Thymus (tissue), 11 donors: Measurements from ENCODE around the gene CCDC12. TPM values are rescaled to one million over a fixed set of nuclear protein-coding genes. Genes with fewer than 3 reads are reported as not detected.

Experiments
- DNase-seq, 9 donors: peaks; one replicate each; pipeline ENCODE4 v3.0.0-alpha.2; 2013; ENCODE audit warnings: low spot score in 9 of 9, low read depth in 6 of 9, missing footprints in 1 of 9
- H3K27ac ChIP-seq, 2 donors: one replicate each; pipeline ENCODE4 v1.5.1; 2013; ENCODE audit warnings: control low read depth in 1 of 2, low read depth in 1 of 2, low read length in 1 of 2, mild to moderate bottlenecking in 1 of 2, moderate library complexity in 1 of 2
- H3K27me3 ChIP-seq, 2 donors: one replicate each; pipeline ENCODE4 v1.5.1; 2013; ENCODE audit warnings: low read length in 1 of 2; ENCODE audit not compliant: control insufficient read depth in 2 of 2, insufficient read depth in 1 of 2
- H3K36me3 ChIP-seq, 2 donors: one replicate each; pipeline ENCODE4 v1.5.1; 2013; ENCODE audit warnings: low read length in 1 of 2, mild to moderate bottlenecking in 1 of 2, moderate library complexity in 1 of 2; ENCODE audit not compliant: control insufficient read depth in 2 of 2, insufficient read depth in 2 of 2
- H3K4me1 ChIP-seq, 2 donors: one replicate each; pipeline ENCODE4 v1.5.1; 2013; ENCODE audit warnings: low read length in 2 of 2; ENCODE audit not compliant: control insufficient read depth in 2 of 2, insufficient read depth in 2 of 2
- H3K4me3 ChIP-seq, 2 donors: one replicate each; pipeline ENCODE4 v1.5.1; 2013; ENCODE audit warnings: low read length in 2 of 2, control low read depth in 1 of 2, mild to moderate bottlenecking in 1 of 2
- H3K9me3 ChIP-seq, 2 donors: one replicate each; pipeline ENCODE4 v1.5.1; 2013; ENCODE audit warnings: low read length in 1 of 2, mild to moderate bottlenecking in 1 of 2; ENCODE audit not compliant: control insufficient read depth in 2 of 2, insufficient read depth in 1 of 2
- WGBS: extraction: QIAGEN DNeasy Blood & Tissue Kit; methylation state at CpG from one replicate; pipeline ENCODE4 v1.1.7; 2013; 5-methylcytosine and 5-hydroxymethylcytosine counted together
- polyA plus RNA-seq: library from polyadenylated mRNA; stranded (reverse); fragments of 200-250 nt; gene quantifications from one replicate; pipeline ENCODE4 v1.2.3, GENCODE V29; 2013
- total RNA-seq: library from RNA; stranded (reverse); fragments of 120-200 nt; gene quantifications from one replicate; pipeline ENCODE4 v1.2.4, GENCODE V29; 2013
- donor health status: healthy.

CCDC12 gene
- total and polyA plus RNA-seq, 2 donors: 47.4 to 83.9 TPM

GRCh38 chr3:47010111-47010712 lies 33.7 kb upstream of the CCDC12 start:
- no peak for DNase-seq
- Histone ChIP-seq H3K4me1 (peaks cover 4 to 46% of the 10 kb centered on the region in 2 donors), H3K27me3 (no peaks in the 10 kb centered on the region), H3K36me3 (peaks cover 36 to 42% of the 10 kb centered on the region in 2 donors), H3K9me3 (no peaks in the 10 kb centered on the region), H3K27ac (no peak overlapping the region), H3K4me3 (peak overlapping the region; percentile 55 to 74)
- 86% methylated on average over 23 of the region's 23 CpGs for WGBS

GRCh38 chr3:47009225-47010110 lies 32.9 kb upstream of the CCDC12 start:
- peak in 8 of 9 donors; percentile 49 to 89 (median 73) for DNase-seq
- Histone ChIP-seq H3K27me3 (no peaks in the 10 kb centered on the region), H3K36me3 (peaks cover 41 to 46% of the 10 kb centered on the region in 2 donors), H3K9me3 (no peaks in the 10 kb centered on the region), H3K4me3 (peak overlapping the region; percentile 55 to 74), H3K4me1 (peaks cover 4 to 44% of the 10 kb centered on the region in 2 donors), H3K27ac (peak overlapping the region; percentile 58 to 72)
- 19% methylated on average over 85 of the region's 85 CpGs for WGBS

GRCh38 chr3:47008851-47009224 lies 32.3 kb upstream of the CCDC12 start:
- Histone ChIP-seq H3K4me1 (peaks cover 4 to 41% of the 10 kb centered on the region in 2 donors), H3K4me3 (peak overlapping the region; percentile 55 to 74), H3K27me3 (no peaks in the 10 kb centered on the region), H3K9me3 (no peaks in the 10 kb centered on the region), H3K36me3 (peaks cover 42 to 46% of the 10 kb centered on the region in 2 donors), H3K27ac (peak overlapping the region in 1 of 2 donors; percentile 37)
- no peak for DNase-seq
- WGBS: 64% methylated on average over 23 of the region's 23 CpGs

- H3K27ac ChIP-seq: peak overlapping the region in 1 of 2 donors; percentile 37
Measured at GRCh38 chr3:47008234-47008796, 31.8 kb upstream of the CCDC12 start.

GRCh38 chr3:47007482-47008233 lies 31.1 kb upstream of the CCDC12 start:
- Histone ChIP-seq H3K27ac (no peak overlapping the region), H3K4me3 (no peak overlapping the region), H3K27me3 (no peaks in the 10 kb centered on the region), H3K4me1 (peaks cover 4 to 31% of the 10 kb centered on the region in 2 donors), H3K36me3 (peaks cover 46 to 54% of the 10 kb centered on the region in 2 donors), H3K9me3 (no peaks in the 10 kb centered on the region)
- DNase-seq: no peak
- WGBS: 96% methylated on average over 16 of the region's 16 CpGs

More at GRCh38 chr3:47008234-47008796, 31.8 kb upstream of the CCDC12 start:
- Histone ChIP-seq H3K9me3 (no peaks in the 10 kb centered on the region), H3K36me3 (peaks cover 42 to 47% of the 10 kb centered on the region in 2 donors), H3K4me1 (peaks cover 4 to 38% of the 10 kb centered on the region in 2 donors), H3K27me3 (no peaks in the 10 kb centered on the region), H3K4me3 (no peak overlapping the region)
- no peak for DNase-seq
- 97% methylated on average over 13 of the region's 13 CpGs for WGBS

GRCh38 chr3:47007001-47007400 lies 30.5 kb upstream of the CCDC12 start:
- Histone ChIP-seq H3K27ac (no peak overlapping the region), H3K4me1 (peaks cover 4 to 25% of the 10 kb centered on the region in 2 donors), H3K4me3 (no peak overlapping the region), H3K36me3 (peaks cover 52 to 60% of the 10 kb centered on the region in 2 donors), H3K9me3 (no peaks in the 10 kb centered on the region), H3K27me3 (no peaks in the 10 kb centered on the region)
- no peak for DNase-seq
- 99% methylated on average over 3 of the region's 3 CpGs for WGBS

GRCh38 chr3:47006145-47006651 lies 29.7 kb upstream of the CCDC12 start:
- Histone ChIP-seq H3K36me3 (peaks cover 60 to 66% of the 10 kb centered on the region in 2 donors), H3K9me3 (no peaks in the 10 kb centered on the region), H3K27ac (no peak overlapping the region), H3K27me3 (no peaks in the 10 kb centered on the region), H3K4me3 (no peak overlapping the region), H3K4me1 (peaks cover 4 to 24% of the 10 kb centered on the region in 2 donors)
- WGBS: 97% methylated on average over 9 of the region's 9 CpGs
- no peak for DNase-seq

GRCh38 chr3:47005212-47006144 lies 28.9 kb upstream of the CCDC12 start:
- 96% methylated on average over 32 of the region's 32 CpGs for WGBS
- Histone ChIP-seq H3K27ac (no peak overlapping the region), H3K36me3 (peaks cover 67 to 73% of the 10 kb centered on the region in 2 donors), H3K9me3 (no peaks in the 10 kb centered on the region), H3K4me1 (peaks cover 4 to 26% of the 10 kb centered on the region in 2 donors), H3K27me3 (no peaks in the 10 kb centered on the region), H3K4me3 (no peak overlapping the region)
- DNase-seq: no peak
